H1 (cell line): ENCODE data around the gene GPD1L. TPM values are rescaled to one million over a fixed set of nuclear protein-coding genes. Genes with fewer than 3 reads are reported as not detected.

Experiments
- CTCF ChIA-PET: fragments of 300-600 bp; sonication (Branson Sonifier 250); formaldehyde crosslinking; loops from one replicate; lab custom pipeline; 2021; ENCODE audit not compliant: partially characterized antibody; lab: Charles Lee
- POLR2A ChIA-PET: fragments of 300-600 bp; sonication (Branson Sonifier 250); formaldehyde crosslinking; loops from one replicate; lab custom pipeline; 2021; ENCODE audit warnings: inconsistent platforms; ENCODE audit not compliant: partially characterized antibody; lab: Charles Lee
- DNase-seq, 2 experiments: peaks; one replicate each; pipeline versions ENCODE4 v3.0.0 to v3.0.0-alpha.2; 2010 to 2022; ENCODE audit warnings: low spot score in 2 of 2, low read depth in 1 of 2, mixed read lengths in 1 of 2
- FAIRE-seq: peaks from 2 replicates; lab custom pipeline; 2011; peaks lifted over from hg19 to GRCh38; lab: Jason Lieb, UNC
- H2AFZ ChIP-seq: 2 replicates; pipeline ENCODE4 v1.8.1; 2012; ENCODE audit warnings: low read length, inconsistent platforms
- H2AK5ac ChIP-seq: 2 replicates; pipeline ENCODE4 v1.6.1; 2013; ENCODE audit warnings: low read depth, low read length
- H2BK120ac ChIP-seq: replicated peaks from 2 replicates; pipeline ENCODE3; 2013; ENCODE audit warnings: low read depth, low read length, inconsistent platforms
- H2BK12ac ChIP-seq: 2 replicates; pipeline ENCODE4 v1.6.1; 2013; ENCODE audit warnings: low read depth, low read length
- H2BK15ac ChIP-seq: 2 replicates; pipeline ENCODE4 v1.6.1; 2013; ENCODE audit warnings: low read length
- H2BK20ac ChIP-seq: 2 replicates; pipeline ENCODE4 v1.6.1; 2013; ENCODE audit warnings: low read length
- H2BK5ac ChIP-seq: 2 replicates; pipeline ENCODE4 v1.6.1; 2013; ENCODE audit warnings: low read depth, low read length
- H3K14ac ChIP-seq: 2 replicates; pipeline ENCODE4 v1.6.1; 2013; ENCODE audit warnings: inconsistent platforms; ENCODE audit not compliant: insufficient read length
- H3K18ac ChIP-seq: 2 replicates; pipeline ENCODE4 v1.6.1; 2013; ENCODE audit warnings: low read length; ENCODE audit errors: extremely low read depth
- H3K23ac ChIP-seq: 2 replicates; pipeline ENCODE4 v1.6.1; 2013; ENCODE audit warnings: inconsistent platforms; ENCODE audit not compliant: insufficient read length
- H3K23me2 ChIP-seq: 2 replicates; pipeline ENCODE4 v1.6.1; 2013; ENCODE audit warnings: low read depth, low read length
- H3K27ac ChIP-seq: 2 replicates; pipeline ENCODE4 v1.6.1; 2011; ENCODE audit warnings: low read depth, low read length, inconsistent platforms
- H3K27me3 ChIP-seq, 4 experiments: replicated peaks in 1 of 4; 1 replicate in 1 of 4; 2 replicates in 3 of 4; pipeline versions ENCODE4 v1.6.1 to v1.8.1; 2011 to 2013; ENCODE audit warnings: low read length in 3 of 4, mild to moderate bottlenecking in 3 of 4, inconsistent platforms in 2 of 4, mixed read lengths in 2 of 4, moderate library complexity in 1 of 4; ENCODE audit not compliant: control insufficient read depth in 3 of 4, insufficient read depth in 3 of 4; ENCODE audit errors: extremely low read depth in 1 of 4
- H3K36me3 ChIP-seq, 4 experiments: 2 replicates each; pipeline versions ENCODE4 v1.6.1 to v1.8.1; 2011 to 2013; ENCODE audit warnings: mild to moderate bottlenecking in 4 of 4, low read length in 3 of 4, moderate library complexity in 2 of 4, control low read depth in 1 of 4, inconsistent platforms in 1 of 4; ENCODE audit not compliant: insufficient read depth in 4 of 4, control insufficient read depth in 2 of 4
- H3K4ac ChIP-seq: replicated peaks from 2 replicates; pipeline ENCODE3; 2013; ENCODE audit warnings: low read length, low read depth, mixed read lengths, inconsistent platforms; ENCODE audit not compliant: insufficient read length
- H3K4me1 ChIP-seq, 4 experiments: replicated peaks in 1 of 4; 1 replicate in 1 of 4; 2 replicates in 3 of 4; pipeline versions ENCODE4 v1.6.1 to v1.8.1; 2011 to 2013; ENCODE audit warnings: low read length in 3 of 4, inconsistent platforms in 2 of 4, mixed read lengths in 1 of 4; ENCODE audit not compliant: insufficient read depth in 4 of 4, control insufficient read depth in 3 of 4
- H3K4me2 ChIP-seq, 2 experiments: 2 replicates each; pipeline versions ENCODE4 v1.6.1 to v1.8.1; 2011 to 2013; ENCODE audit warnings: low read depth in 2 of 2, low read length in 2 of 2, control low read depth in 1 of 2, inconsistent platforms in 1 of 2, mild to moderate bottlenecking in 1 of 2; ENCODE audit not compliant: insufficient read depth in 1 of 2
- H3K4me3 ChIP-seq, 4 experiments: fragments of 200-600, 300-600 bp in 1 of 4; sonication (generic), shearing (Covaris generic), sonication (Bioruptor Twin) in 1 of 4; 2 replicates each; pipeline versions ENCODE4 v1.5.1 to v1.8.1; 2011 to 2016; ENCODE audit warnings: low read length in 4 of 4, low read depth in 3 of 4, control low read depth in 2 of 4, inconsistent platforms in 2 of 4, mild to moderate bottlenecking in 2 of 4, mixed read lengths in 1 of 4, moderate library complexity in 1 of 4; ENCODE audit not compliant: insufficient read depth in 2 of 4; ENCODE audit errors: extremely low read depth in 1 of 4
- H3K56ac ChIP-seq: replicated peaks from 2 replicates; pipeline ENCODE3; 2013; ENCODE audit warnings: low read depth, mild to moderate bottlenecking, mixed read lengths, low read length, inconsistent platforms; ENCODE audit not compliant: insufficient read length
- H3K79me1 ChIP-seq: 2 replicates; pipeline ENCODE4 v1.6.1; 2013; ENCODE audit warnings: low read depth, low read length, control low read depth
- H3K79me2 ChIP-seq, 2 experiments: 2 replicates each; pipeline versions ENCODE4 v1.6.1 to v1.8.1; 2012 to 2013; ENCODE audit warnings: low read length in 2 of 2, mild to moderate bottlenecking in 2 of 2, inconsistent platforms in 1 of 2; ENCODE audit not compliant: insufficient read depth in 2 of 2, control insufficient read depth in 1 of 2
- H3K9ac ChIP-seq, 4 experiments: replicated peaks in 1 of 4; 1 replicate in 1 of 4; 2 replicates in 3 of 4; pipeline versions ENCODE4 v1.6.1 to v1.8.1; 2011 to 2013; ENCODE audit warnings: low read depth in 3 of 4, low read length in 3 of 4, control low read depth in 2 of 4, mild to moderate bottlenecking in 2 of 4, moderate library complexity in 2 of 4, inconsistent platforms in 1 of 4; ENCODE audit errors: extremely low read depth in 1 of 4
- H3K9me3 ChIP-seq, 2 experiments: 2 replicates each; pipeline versions ENCODE4 v1.6.1 to v1.8.1; 2012 to 2013; ENCODE audit warnings: mild to moderate bottlenecking in 2 of 2, moderate library complexity in 2 of 2, control low read depth in 1 of 2, inconsistent platforms in 1 of 2, low read depth in 1 of 2, low read length in 1 of 2, mixed read lengths in 1 of 2; ENCODE audit not compliant: insufficient read depth in 2 of 2
- H4K20me1 ChIP-seq, 2 experiments: replicated peaks in 1 of 2; 2 replicates each; pipeline versions ENCODE3 to v1.8.1; 2011 to 2013; ENCODE audit warnings: inconsistent platforms in 2 of 2, low read length in 2 of 2, mild to moderate bottlenecking in 1 of 2; ENCODE audit not compliant: insufficient read depth in 2 of 2, control insufficient read depth in 1 of 2
- H4K5ac ChIP-seq: 2 replicates; pipeline ENCODE4 v1.6.1; 2013; ENCODE audit warnings: low read length, low read depth, mixed read lengths, inconsistent platforms; ENCODE audit not compliant: insufficient read length
- H4K8ac ChIP-seq: 2 replicates; pipeline ENCODE4 v1.8.0; 2013; ENCODE audit warnings: mild to moderate bottlenecking, moderate library complexity, low read length, inconsistent platforms; ENCODE audit not compliant: insufficient read depth; ENCODE audit errors: extremely low read depth
- H4K91ac ChIP-seq: replicated peaks from 2 replicates; pipeline ENCODE3; 2013; ENCODE audit warnings: low read length, mixed read lengths, inconsistent platforms; ENCODE audit not compliant: insufficient read length
- BACH1 ChIP-seq: IDR thresholded peaks from 2 replicates; pipeline ENCODE4 v1.6.1; 2012; ENCODE audit warnings: low read length, improper control_type of control experiment
- RNF2 ChIP-seq: fragments of 200-900, 300-1000 bp; sonication (generic); IDR thresholded peaks from 2 replicates; pipeline ENCODE4 v1.7.1; 2016; ENCODE audit warnings: borderline replicate concordance, low read depth, mild to moderate bottlenecking, antibody characterized with exemption, low read length; ENCODE audit not compliant: poor library complexity, severe bottlenecking; ENCODE audit errors: missing control alignments
- YY1 ChIP-seq: IDR thresholded peaks from 2 replicates; pipeline ENCODE4 v1.6.1; 2011; ENCODE audit warnings: low read depth, mild to moderate bottlenecking, low read length
- WGBS, 2 experiments: shearing (Covaris generic) in 1 of 2; methylation state at CpG; one replicate each; pipeline versions ENCODE4 v1.1.6 to v1.1.7; 2013 to 2015; ENCODE audit warnings: low lambda C conversion rate in 2 of 2, mixed read lengths in 2 of 2, inconsistent platforms in 1 of 2, low coverage in 1 of 2, missing lambda C conversion rate in 1 of 2; ENCODE audit not compliant: insufficient replicate concordance in 2 of 2, insufficient coverage in 1 of 2, insufficient read length in 1 of 2; ENCODE audit errors: extremely low coverage in 1 of 2, missing lambda C conversion rate in 1 of 2; 5-methylcytosine and 5-hydroxymethylcytosine counted together
- polyA plus RNA-seq, 7 experiments: library from polyadenylated mRNA; depleted of rRNA in 3 of 7; stranded (reverse) in 5 of 7; unstranded in 2 of 7; fragments of >200 nt in 5 of 7; fragments of 200-250 nt in 2 of 7; gene quantifications; 1 replicate in 5 of 7; 2 replicates in 1 of 7; 4 replicates in 1 of 7; pipeline versions ENCODE4 v1.2.1 to v1.2.3, GENCODE V29; 2011 to 2013; ENCODE audit warnings: missing spikeins in 2 of 7, mixed read lengths in 2 of 7
- total RNA-seq: library from RNA; stranded (reverse); fragmentation: NEBNext Ultra II Directional; extraction: Animal tissue kit (Norgen Biotek cat#: 25700); gene quantifications from 2 replicates; pipeline ENCODE4 v1.2.1, GENCODE V29; 2021

The GPD1L gene
- total and polyA plus RNA-seq, 2 of the 8 experiments (the other 6 are each of a cell fraction or from before 2014, with no cell fraction given), result 2.4 to 8.4 TPM

DNA sequence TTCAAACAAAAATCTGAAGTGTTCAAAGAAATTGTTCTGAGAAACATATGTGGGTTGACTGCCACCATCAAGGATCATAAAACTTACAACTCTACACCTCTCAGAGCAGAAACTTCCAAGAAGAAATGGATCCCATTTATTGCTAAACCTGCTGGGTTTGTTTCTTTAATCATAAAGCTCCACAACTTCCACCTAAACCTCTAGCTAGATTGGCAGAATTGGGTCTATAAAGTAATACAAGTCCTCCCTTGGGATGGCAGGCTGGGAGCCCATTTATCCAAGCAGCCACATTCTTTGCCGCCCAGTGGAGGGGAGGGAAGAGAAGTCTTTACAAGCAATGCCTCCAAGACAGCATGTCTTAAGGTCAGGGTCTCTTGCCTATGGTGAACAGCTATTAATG, 91.6 kb downstream of the GPD1L start:
- no peak for DNase-seq
- Histone ChIP-seq H3K27ac (no peak overlapping the region), H3K23ac (no peak overlapping the region), H3K27me3 (no peaks in the 10 kb centered on the region), H3K79me1 (no peaks in the 10 kb centered on the region), H3K4me2 (no peak overlapping the region), H3K18ac (no peak overlapping the region), H3K4me3 (no peak overlapping the region), H3K4ac (no peak overlapping the region), H3K56ac (no peak overlapping the region), H2AFZ (no peak overlapping the region), H4K5ac (no peak overlapping the region), H3K36me3 (no peaks in the 10 kb centered on the region), H2BK15ac (no peak overlapping the region), H4K8ac (no peak overlapping the region), H2BK120ac (no peak overlapping the region), H2AK5ac (no peak overlapping the region), H4K20me1 (no peaks in the 10 kb centered on the region), H4K91ac (no peak overlapping the region), H3K4me1 (no peaks in the 10 kb centered on the region), H3K14ac (no peak overlapping the region), H2BK5ac (no peak overlapping the region), H3K9ac (no peak overlapping the region), H2BK20ac (no peak overlapping the region), H3K9me3 (no peaks in the 10 kb centered on the region), H2BK12ac (no peak overlapping the region), H3K79me2 (no peaks in the 10 kb centered on the region), H3K23me2 (no peaks in the 10 kb centered on the region)
- CTCF ChIA-PET, result interaction anchor here (0.6 to 1.4 kb wide), 6 partner anchors 21 to 868 kb away, joined by 3 to 5 read pairs (median 3); no protein-coding TSS in a partner anchor
- WGBS, 2 experiments, result 93% methylated on average over 1 of the region's 1 CpG; no CpG with 5 or more reads in 1 of the 2 experiments
- POLR2A ChIA-PET, result no interaction called here
- FAIRE-seq, result no peak
- no peak for TF ChIP-seq YY1
- TF ChIP-seq BACH1, result no peak
- no peak for TF ChIP-seq RNF2
